HUES48 (cell line): ENCODE data around the gene LEMD1.

Source experiments
- H3K27ac ChIP-seq: one replicate; pipeline ENCODE4 v1.7.0; 2013; ENCODE audit warnings: low read depth, low read length, inconsistent platforms
- H3K27me3 ChIP-seq: 2 replicates; pipeline ENCODE4 v1.6.1; 2013; ENCODE audit warnings: mild to moderate bottlenecking, low read length; ENCODE audit not compliant: control insufficient read depth, insufficient read depth
- H3K36me3 ChIP-seq: 2 replicates; pipeline ENCODE4 v1.6.1; 2013; ENCODE audit warnings: low read length; ENCODE audit not compliant: control insufficient read depth, insufficient read depth
- H3K4me1 ChIP-seq: 2 replicates; pipeline ENCODE4 v1.6.1; 2013; ENCODE audit warnings: mild to moderate bottlenecking, low read length; ENCODE audit not compliant: control insufficient read depth, insufficient read depth
- H3K4me3 ChIP-seq: 2 replicates; pipeline ENCODE4 v1.5.1; 2013; ENCODE audit warnings: mild to moderate bottlenecking, low read depth, low read length
- H3K9ac ChIP-seq: 2 replicates; pipeline ENCODE4 v1.6.1; 2013; ENCODE audit warnings: mild to moderate bottlenecking, low read depth, low read length, moderate library complexity
- H3K9me3 ChIP-seq: 2 replicates; pipeline ENCODE4 v1.6.1; 2013; ENCODE audit warnings: low read length; ENCODE audit not compliant: control insufficient read depth, insufficient read depth

LEMD1 gene

DNA sequence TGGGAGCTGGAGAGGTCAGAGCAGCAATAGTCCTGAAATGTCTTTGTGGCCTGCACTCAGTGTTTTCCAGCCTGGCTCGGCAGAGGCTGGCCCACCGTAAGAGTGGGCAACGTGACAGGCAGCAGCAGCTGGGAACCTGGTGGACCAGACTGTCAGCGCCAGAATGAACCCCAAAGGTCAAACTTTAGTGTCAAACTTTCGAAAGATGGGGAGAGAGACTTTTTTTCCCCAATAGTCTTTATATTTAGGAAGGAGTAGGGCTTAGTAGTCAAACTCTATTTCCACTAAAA, 23.7 kb upstream of the LEMD1 start:
- no peaks in the 10 kb centered on the region for H3K9me3 ChIP-seq
- peak overlapping the region; percentile 29 for H3K4me3 ChIP-seq
- H3K27ac ChIP-seq = peak overlapping the region; percentile 97
- H3K9ac ChIP-seq = peak overlapping the region; percentile 10; the same call in 1 of the 2 replicates
- peaks cover 12% of the 10 kb centered on the region; the same call in 1 of the 2 replicates for H3K27me3 ChIP-seq
- H3K36me3 ChIP-seq = no peaks in the 10 kb centered on the region
- H3K4me1 ChIP-seq = peaks cover 86% of the 10 kb centered on the region

DNA sequence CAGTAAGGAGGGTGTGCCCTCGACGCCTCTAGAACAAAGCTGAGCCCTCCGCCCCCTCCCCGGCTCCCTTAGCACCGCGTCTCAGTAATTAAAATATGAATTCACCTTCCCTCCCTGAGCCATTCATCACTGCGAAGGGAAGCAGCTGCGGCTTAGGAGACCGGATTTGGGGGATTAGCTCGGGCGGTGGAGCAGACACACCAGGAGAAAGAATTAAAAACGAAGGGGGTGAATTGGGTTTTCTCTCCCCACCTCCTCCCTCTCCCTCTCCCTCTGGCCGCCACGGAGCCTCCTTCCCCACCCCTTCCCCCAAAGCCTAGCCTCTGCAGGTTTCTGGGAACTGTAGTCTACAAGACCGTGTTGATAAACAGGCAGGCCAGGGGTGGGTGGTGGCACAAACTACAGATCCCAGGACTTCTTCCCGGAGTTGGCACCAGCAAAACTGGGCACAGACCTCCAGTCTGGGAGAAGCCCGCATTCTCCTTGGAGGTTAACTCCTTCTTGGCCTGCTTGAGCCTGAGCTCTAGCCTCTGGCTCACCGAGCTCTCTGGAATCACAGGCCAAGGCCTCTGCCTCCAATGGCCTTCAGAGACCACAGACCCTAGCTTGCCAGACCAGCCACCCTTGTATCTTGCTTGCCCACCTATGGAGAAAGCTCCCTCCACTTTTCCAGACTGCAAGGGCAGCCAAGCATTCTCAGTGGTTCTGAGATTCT, 23.2 kb upstream of the LEMD1 start:
- Histone ChIP-seq H3K27ac (peak overlapping the region; percentile 97), H3K9me3 (no peaks in the 10 kb centered on the region), H3K27me3 (peaks cover 12% of the 10 kb centered on the region; the same call in 1 of the 2 replicates), H3K4me1 (peaks cover 88% of the 10 kb centered on the region), H3K36me3 (no peaks in the 10 kb centered on the region), H3K4me3 (peak overlapping the region; percentile 29), H3K9ac (peak overlapping the region; percentile 10)

DNA sequence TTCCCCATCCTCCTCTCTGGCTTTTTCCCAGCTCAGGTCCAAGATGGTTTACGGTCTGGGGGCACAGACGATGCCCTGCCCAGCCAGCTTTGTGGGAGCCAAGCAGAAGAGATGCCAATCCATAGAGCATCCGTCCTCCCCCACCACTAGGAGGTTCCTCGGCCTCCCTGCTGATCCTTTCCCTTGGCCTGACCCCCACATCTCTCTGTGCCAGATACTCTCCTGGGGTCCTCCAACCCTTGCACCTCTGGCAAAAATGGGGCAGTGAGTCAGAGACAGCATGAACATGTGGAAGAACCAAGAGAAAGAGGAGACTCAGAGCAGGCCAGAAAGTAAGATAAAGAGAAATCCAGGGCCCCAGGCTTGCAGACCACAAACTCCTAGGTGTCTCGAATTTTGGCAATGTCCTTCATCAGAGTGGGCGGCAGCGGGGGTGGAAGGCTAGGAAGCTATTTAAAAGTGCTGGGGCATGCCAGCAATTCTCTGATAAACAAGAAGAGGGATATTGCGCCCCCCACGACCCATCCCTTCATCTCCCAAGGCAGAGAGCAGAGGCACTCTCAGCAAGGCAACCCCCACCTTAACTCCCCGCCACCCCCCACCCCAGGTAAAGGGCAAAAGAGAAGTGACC, 22.6 kb upstream of the LEMD1 start:
- peak overlapping the region; percentile 31 for H3K4me3 ChIP-seq
- peak overlapping the region; percentile 97 for H3K27ac ChIP-seq
- peaks cover 11% of the 10 kb centered on the region; the same call in 1 of the 2 replicates for H3K27me3 ChIP-seq
- peak overlapping the region; percentile 7; the same call in 1 of the 2 replicates for H3K9ac ChIP-seq
- no peaks in the 10 kb centered on the region for H3K9me3 ChIP-seq
- H3K4me1 ChIP-seq = peaks cover 91% of the 10 kb centered on the region
- H3K36me3 ChIP-seq = no peaks in the 10 kb centered on the region

- peak overlapping the region; percentile 7; the same call in 1 of the 2 replicates for H3K9ac ChIP-seq
- peak overlapping the region; percentile 31 for H3K4me3 ChIP-seq
- no peaks in the 10 kb centered on the region for H3K9me3 ChIP-seq
- H3K4me1 ChIP-seq = peaks cover 91% of the 10 kb centered on the region
- 0 out of 2 replicates have a peak, but pooled peaks cover 4% of the 10 kb centered on the region for H3K27me3 ChIP-seq
- peak overlapping the region; percentile 97 for H3K27ac ChIP-seq
- H3K36me3 ChIP-seq = no peaks in the 10 kb centered on the region
Measured at GRCh38 chr1:205443585-205444299, 21.9 kb upstream of the LEMD1 start.

DNA sequence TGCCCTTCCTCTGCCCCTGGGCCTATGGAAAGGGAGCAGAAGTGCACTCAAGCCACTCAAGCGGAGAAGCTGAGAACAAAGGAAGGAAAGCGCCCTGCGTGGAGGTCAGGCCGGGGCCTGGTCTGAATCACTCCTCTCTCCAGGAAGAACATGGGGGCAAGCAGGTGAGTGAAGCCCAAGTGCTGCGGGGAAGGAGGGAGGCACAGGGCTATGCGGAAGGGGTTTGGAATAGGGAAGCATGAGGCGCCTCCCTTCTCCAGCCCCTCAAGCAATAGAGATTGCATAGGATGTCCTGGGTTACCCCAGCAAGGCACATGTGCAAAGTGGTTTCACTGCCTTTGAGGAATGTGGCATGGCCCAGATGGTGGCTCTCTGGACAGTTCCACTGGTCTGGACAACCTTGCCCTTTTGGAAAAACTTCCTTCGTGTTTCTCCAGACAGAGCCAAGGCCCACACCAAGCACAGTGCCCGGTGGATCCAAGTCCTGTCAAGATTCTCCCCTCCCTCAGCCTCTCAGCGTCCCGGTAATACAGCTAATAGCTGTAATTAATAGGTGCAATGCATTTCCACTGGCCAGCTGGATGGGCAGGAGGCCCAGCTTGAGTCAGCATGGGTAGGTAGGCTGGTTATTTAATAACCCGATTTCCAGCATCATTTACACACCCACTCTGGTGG, 20.3 kb upstream of the LEMD1 start:
- peaks cover 83% of the 10 kb centered on the region for H3K4me1 ChIP-seq
- H3K27me3 ChIP-seq = 0 out of 2 replicates have a peak, but pooled peaks cover 4% of the 10 kb centered on the region
- peak overlapping the region; percentile 74 for H3K27ac ChIP-seq
- no peaks in the 10 kb centered on the region for H3K36me3 ChIP-seq
- no peaks in the 10 kb centered on the region for H3K9me3 ChIP-seq
- no peak overlapping the region for H3K4me3 ChIP-seq
- no peak overlapping the region for H3K9ac ChIP-seq

DNA sequence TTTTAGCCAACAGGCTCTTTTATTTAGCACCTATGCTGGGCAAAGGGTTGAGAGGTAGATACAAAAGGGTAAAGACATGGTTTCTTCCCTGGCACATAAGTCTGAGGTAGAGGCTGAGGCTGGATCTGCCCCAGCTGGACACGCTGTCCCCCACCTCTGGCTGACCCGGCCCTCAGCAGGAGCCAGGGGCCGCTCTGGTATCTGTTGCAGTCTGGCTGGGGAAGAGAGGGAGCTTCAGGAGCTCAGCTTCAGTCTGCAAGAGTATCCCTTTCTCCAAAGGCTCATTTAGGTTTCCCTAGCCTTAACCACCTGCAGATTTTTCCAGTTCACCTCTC, 19.8 kb upstream of the LEMD1 start:
- no peak overlapping the region for H3K9ac ChIP-seq
- H3K27ac ChIP-seq = peak overlapping the region; percentile 74

DNA sequence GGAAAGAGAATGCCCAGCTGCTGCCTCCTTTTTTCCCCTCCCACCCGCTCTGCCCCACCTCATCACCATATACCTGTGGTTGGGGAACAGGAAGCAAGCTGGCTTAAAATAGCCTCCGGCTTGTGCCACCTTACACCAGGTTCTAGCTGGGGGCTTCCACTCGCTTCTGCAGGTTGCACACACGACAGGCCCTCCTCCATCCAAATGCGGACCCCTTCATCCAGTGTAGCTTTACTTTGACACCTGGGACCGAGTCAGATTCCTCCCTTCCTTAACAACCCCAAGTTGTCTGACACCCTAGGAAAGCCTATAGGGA, 19.4 kb upstream of the LEMD1 start:
- H3K4me3 ChIP-seq = no peak overlapping the region
- H3K27ac ChIP-seq = peak overlapping the region; percentile 74
- H3K36me3 ChIP-seq = no peaks in the 10 kb centered on the region
- H3K9me3 ChIP-seq = no peaks in the 10 kb centered on the region
- H3K27me3 ChIP-seq = 0 out of 2 replicates have a peak, but pooled peaks cover 10% of the 10 kb centered on the region
- peaks cover 74% of the 10 kb centered on the region for H3K4me1 ChIP-seq
- H3K9ac ChIP-seq = no peak overlapping the region

More for the DNA sequence above, 19.8 kb upstream of the LEMD1 start:
- 0 out of 2 replicates have a peak, but pooled peaks cover 9% of the 10 kb centered on the region for H3K27me3 ChIP-seq
- H3K36me3 ChIP-seq = no peaks in the 10 kb centered on the region
- no peak overlapping the region for H3K4me3 ChIP-seq
- H3K9me3 ChIP-seq = no peaks in the 10 kb centered on the region
- H3K4me1 ChIP-seq = peaks cover 78% of the 10 kb centered on the region

- Histone ChIP-seq H3K4me1 (peaks cover 68% of the 10 kb centered on the region), H3K9ac (no peak overlapping the region), H3K36me3 (no peaks in the 10 kb centered on the region), H3K4me3 (no peak overlapping the region), H3K27ac (peak overlapping the region; percentile 74), H3K27me3 (0 out of 2 replicates have a peak, but pooled peaks cover 10% of the 10 kb centered on the region), H3K9me3 (no peaks in the 10 kb centered on the region)
Measured at GRCh38 chr1:205440476-205441317, 18.8 kb upstream of the LEMD1 start.

GRCh38 chr1:205440121-205440475, 18.2 kb upstream of the LEMD1 start:
- Histone ChIP-seq H3K4me1 (peaks cover 62% of the 10 kb centered on the region), H3K9me3 (no peaks in the 10 kb centered on the region), H3K27me3 (0 out of 2 replicates have a peak, but pooled peaks cover 10% of the 10 kb centered on the region), H3K9ac (no peak overlapping the region), H3K36me3 (no peaks in the 10 kb centered on the region), H3K27ac (peak overlapping the region; percentile 74), H3K4me3 (no peak overlapping the region)
